D721Med (cell line): Measurements from ENCODE around the gene MAPK8IP3.

Experiments
- DNase-seq: peaks from one replicate; pipeline ENCODE4 v3.0.0; 2011; ENCODE audit warnings: low spot score; ENCODE audit not compliant: insufficient read length
- FAIRE-seq: peaks from 2 replicates; lab custom pipeline; 2011; peaks lifted over from hg19 to GRCh38; lab: Jason Lieb, UNC
- CTCF ChIP-seq: IDR thresholded peaks from 2 replicates; pipeline ENCODE4 v1.5.1; 2012; ENCODE audit warnings: mild to moderate bottlenecking, control low read depth; ENCODE audit not compliant: insufficient read depth; ENCODE audit errors: missing control alignments

The MAPK8IP3 gene

GRCh38 chr16:1724491-1724890 lies 18.5 kb downstream of the MAPK8IP3 start:
- DNase-seq, result no peak
- FAIRE-seq, result no peak
- no peak for TF ChIP-seq CTCF

GRCh38 chr16:1726661-1727502 lies 20.9 kb downstream of the MAPK8IP3 start:
- DNase-seq, result no peak
- TF ChIP-seq CTCF, result no peak
- no peak for FAIRE-seq

- FAIRE-seq (no peak), DNase-seq (no peak)
- no peak for TF ChIP-seq CTCF
These were observed 21.9 kb downstream of the MAPK8IP3 start for GRCh38 chr16:1727651-1728624.

- no peak for DNase-seq
- TF ChIP-seq CTCF, result no peak
- no peak for FAIRE-seq
These were observed 23.0 kb downstream of the MAPK8IP3 start for GRCh38 chr16:1729026-1729425.

GRCh38 chr16:1729445-1729844 lies 23.4 kb downstream of the MAPK8IP3 start:
- no peak for TF ChIP-seq CTCF
- no peak for DNase-seq

GRCh38 chr16:1731073-1731472 lies 25.1 kb downstream of the MAPK8IP3 start:
- no peak for FAIRE-seq
- DNase-seq, result no peak
- no peak for TF ChIP-seq CTCF

More at GRCh38 chr16:1729445-1729844, 23.4 kb downstream of the MAPK8IP3 start:
- FAIRE-seq, result no peak
